IMR-90 (cell line): ENCODE measurements around the gene SPOCK3. TPM values are rescaled to one million over a fixed set of nuclear protein-coding genes. Genes with fewer than 3 reads are reported as not detected.

Experiments
- ATAC-seq: fragments of 200-7000 bp; cut with Tn5 transposase; 2 replicates; pipeline ENCODE4 v1.9.1; 2020; ENCODE audit warnings: low read depth, mild to moderate bottlenecking, moderate library complexity
- BruUV-seq: library from RNA; stranded (reverse); fragments of 400-500 nt; replicated peaks from 2 replicates; lab custom pipeline; 2021; lab: Mats Ljungman, UMichigan
- CTCF ChIA-PET: fragments of 300-600 bp; formaldehyde crosslinking; extraction: SDS; loops from one replicate; lab custom pipeline; 2021; ENCODE audit warnings: antibody characterized with exemption; lab: Yijun Ruan, JAX
- POLR2A ChIA-PET: fragments of 300-600 bp; sonication (Branson Sonifier 250); formaldehyde crosslinking; loops from one replicate; lab custom pipeline; 2022; ENCODE audit warnings: antibody characterized with exemption; ENCODE audit not compliant: unreplicated experiment; lab: Charles Lee
- DNase-seq: peaks from one replicate; pipeline ENCODE4 v3.0.0; 2013
- H2AFZ ChIP-seq: replicated peaks from 2 replicates; pipeline ENCODE3; 2013; ENCODE audit warnings: low read length, mild to moderate bottlenecking; ENCODE audit not compliant: poor library complexity
- H2AK5ac ChIP-seq: 2 replicates; pipeline ENCODE4 v1.6.1; 2013; ENCODE audit warnings: low read depth, low read length, inconsistent platforms
- H2AK9ac ChIP-seq: replicated peaks from 2 replicates; pipeline ENCODE3; 2013; ENCODE audit warnings: mild to moderate bottlenecking, low read depth, low read length, moderate library complexity; ENCODE audit not compliant: poor library complexity
- H2BK120ac ChIP-seq: 2 replicates; pipeline ENCODE4 v1.6.1; 2013; ENCODE audit warnings: low read depth, low read length, inconsistent platforms
- H2BK15ac ChIP-seq: 3 replicates; pipeline ENCODE4 v1.6.1; 2013; ENCODE audit warnings: low read depth, low read length, inconsistent platforms
- H2BK20ac ChIP-seq: 2 replicates; pipeline ENCODE4 v1.6.1; 2013; ENCODE audit warnings: low read depth, mild to moderate bottlenecking, inconsistent platforms, low read length, moderate library complexity
- H2BK5ac ChIP-seq: 2 replicates; pipeline ENCODE4 v1.6.1; 2013; ENCODE audit warnings: mild to moderate bottlenecking, low read depth, low read length, inconsistent platforms; ENCODE audit not compliant: poor library complexity, severe bottlenecking
- H3K14ac ChIP-seq: replicated peaks from 2 replicates; pipeline ENCODE4 v1.6.1; 2013; ENCODE audit warnings: low read depth, low read length, inconsistent platforms
- H3K18ac ChIP-seq: 2 replicates; pipeline ENCODE4 v1.6.1; 2013; ENCODE audit warnings: low read depth, low read length, control low read depth
- H3K23ac ChIP-seq: 2 replicates; pipeline ENCODE4 v1.6.1; 2013; ENCODE audit warnings: low read depth, low read length, inconsistent platforms
- H3K27ac ChIP-seq: 2 replicates; pipeline ENCODE4 v1.5.1; 2013; ENCODE audit warnings: mild to moderate bottlenecking, control low read depth, low read length; ENCODE audit not compliant: insufficient read depth
- H3K27me3 ChIP-seq: 2 replicates; pipeline ENCODE4 v1.6.1; 2013; ENCODE audit warnings: low read length; ENCODE audit not compliant: control insufficient read depth, insufficient read depth
- H3K36me3 ChIP-seq: 2 replicates; pipeline ENCODE4 v1.6.1; 2013; ENCODE audit warnings: low read length, mixed read lengths; ENCODE audit not compliant: control insufficient read depth, insufficient read depth
- H3K4ac ChIP-seq: 2 replicates; pipeline ENCODE4 v1.6.1; 2013; ENCODE audit warnings: low read depth, low read length, inconsistent platforms
- H3K4me1 ChIP-seq: 2 replicates; pipeline ENCODE4 v1.6.1; 2013; ENCODE audit warnings: low read length, mixed read lengths; ENCODE audit not compliant: control insufficient read depth, insufficient read depth
- H3K4me2 ChIP-seq: 2 replicates; pipeline ENCODE4 v1.6.1; 2013; ENCODE audit warnings: low read depth, mild to moderate bottlenecking, control low read depth, low read length, moderate library complexity
- H3K4me3 ChIP-seq: 2 replicates; pipeline ENCODE4 v1.5.1; 2013; ENCODE audit warnings: low read depth, mild to moderate bottlenecking, control low read depth, low read length, moderate library complexity; ENCODE audit not compliant: insufficient read depth
- H3K56ac ChIP-seq: 2 replicates; pipeline ENCODE4 v1.6.1; 2013; ENCODE audit warnings: low read length, inconsistent platforms; ENCODE audit not compliant: insufficient read depth; ENCODE audit errors: extremely low read depth
- H3K79me1 ChIP-seq, 2 experiments: 2 replicates each; pipeline ENCODE4 v1.6.1; 2013; ENCODE audit warnings: low read length in 2 of 2, inconsistent platforms in 1 of 2, low read depth in 1 of 2
- H3K9ac ChIP-seq: 2 replicates; pipeline ENCODE4 v1.6.1; 2013; ENCODE audit warnings: low read depth, low read length, control low read depth
- H3K9me1 ChIP-seq: 2 replicates; pipeline ENCODE4 v1.6.1; 2013; ENCODE audit warnings: low read length, inconsistent platforms; ENCODE audit not compliant: insufficient read depth
- H3K9me3 ChIP-seq: 2 replicates; pipeline ENCODE4 v1.6.1; 2013; ENCODE audit warnings: low read length; ENCODE audit not compliant: control insufficient read depth, insufficient read depth
- H4K20me1 ChIP-seq: 2 replicates; pipeline ENCODE4 v1.6.1; 2013; ENCODE audit warnings: low read length, inconsistent platforms; ENCODE audit not compliant: insufficient read depth
- H4K5ac ChIP-seq: 2 replicates; pipeline ENCODE4 v1.6.1; 2013; ENCODE audit warnings: mild to moderate bottlenecking, low read depth, low read length, control low read depth
- H4K8ac ChIP-seq, 2 experiments: 2 replicates each; pipeline ENCODE4 v1.6.1; 2013; ENCODE audit warnings: low read depth in 2 of 2, low read length in 2 of 2, control low read depth in 1 of 2, inconsistent platforms in 1 of 2
- H4K91ac ChIP-seq: 2 replicates; pipeline ENCODE4 v1.6.1; 2013; ENCODE audit warnings: low read depth, low read length, inconsistent platforms; ENCODE audit not compliant: insufficient read depth
- CEBPB ChIP-seq: IDR thresholded peaks from 2 replicates; pipeline ENCODE4 v1.6.1; 2012; ENCODE audit warnings: low read depth, low read length, improper control_type of control experiment
- CTCF ChIP-seq: conservative IDR thresholded peaks from 2 replicates; pipeline ENCODE4 v1.5.1; 2012; ENCODE audit warnings: mild to moderate bottlenecking, low read depth, low read length, improper control_type of control experiment
- ELK1 ChIP-seq: fragments of 150-350 bp; IDR thresholded peaks from 2 replicates; pipeline ENCODE4 v1.6.1; 2016; ENCODE audit warnings: low read depth, mild to moderate bottlenecking, low read length, moderate library complexity, borderline replicate concordance
- MXI1 ChIP-seq: IDR thresholded peaks from 2 replicates; pipeline ENCODE4 v1.6.1; 2012; ENCODE audit warnings: low read depth, mild to moderate bottlenecking, low read length, moderate library complexity, borderline replicate concordance
- POLR2A ChIP-seq: IDR thresholded peaks from 2 replicates; pipeline ENCODE4 v1.6.1; 2012; ENCODE audit warnings: mild to moderate bottlenecking, low read depth, low read length
- RAD21 ChIP-seq: IDR thresholded peaks from 2 replicates; pipeline ENCODE4 v1.6.1; 2012; ENCODE audit warnings: low read length, improper control_type of control experiment
- RFX5 ChIP-seq: IDR thresholded peaks from 2 replicates; pipeline ENCODE4 v1.8.0; 2012; ENCODE audit warnings: low read depth, mild to moderate bottlenecking, low read length, moderate library complexity
- WGBS, 2 experiments: methylation state at CpG; one replicate each; pipeline versions ENCODE4 v1.1.5 to v1.1.7; 2013; ENCODE audit warnings: missing lambda C conversion rate in 2 of 2; ENCODE audit not compliant: insufficient read length in 1 of 2; ENCODE audit errors: extremely low coverage in 2 of 2; 5-methylcytosine and 5-hydroxymethylcytosine counted together
- dilution Hi-C: fragments of 300-500 bp; cut with HindIII; formaldehyde crosslinking; loops from one replicate; pipeline ENCODE4 v1.14.3; 2018; ENCODE audit warnings: low sequenced_read_pairs; ENCODE audit not compliant: unreplicated experiment
- in situ Hi-C: fragments of 300-500 bp; cut with MboI; formaldehyde crosslinking; loops from 3 replicates; pipeline ENCODE4 v1.14.3; 2019; ENCODE audit warnings: low sequenced_read_pairs, inconsistent platforms, mixed read lengths
- intact Hi-C: fragments of 100-400 bp; cut with micrococcal nuclease; formaldehyde crosslinking; loops from 2 replicates; pipeline ENCODE4 v1.10.0; 2022
- polyA plus RNA-seq, 3 experiments: library from polyadenylated mRNA; depleted of rRNA; stranded (reverse); fragments of >200 nt; gene quantifications; 2 replicates each; pipeline ENCODE4 v1.2.3, GENCODE V29; 2012; ENCODE audit warnings: low replicate concordance in 1 of 3
- total RNA-seq: library from RNA; depleted of rRNA; stranded (reverse); fragments of >200 nt; gene quantifications from 2 replicates; pipeline ENCODE4 v1.2.3, GENCODE V29; 2012

The SPOCK3 gene
- total and polyA plus RNA-seq, 2 of the 4 experiments (the other 2 are of a cell fraction), result not detected

GRCh38 chr4:166896254-166896653, 338.0 kb downstream of the SPOCK3 start:
- Histone ChIP-seq H4K20me1 (no peaks in the 10 kb centered on the region), H2AK9ac (no peak overlapping the region), H3K9me1 (no peaks in the 10 kb centered on the region), H3K23ac (no peak overlapping the region), H3K9ac (no peak overlapping the region), H3K4me2 (no peak overlapping the region), H3K36me3 (no peaks in the 10 kb centered on the region), H2AK5ac (no peak overlapping the region), H2BK5ac (no peak overlapping the region), H3K27ac (no peak overlapping the region), H4K8ac (no peak overlapping the region), H2BK15ac (no peak overlapping the region), H3K4me3 (no peak overlapping the region), H4K91ac (no peak overlapping the region), H4K5ac (no peak overlapping the region), H3K27me3 (no peaks in the 10 kb centered on the region), H3K4ac (no peak overlapping the region), H2BK120ac (no peak overlapping the region), H3K56ac (no peak overlapping the region), H3K4me1 (no peaks in the 10 kb centered on the region), H3K79me1 (no peaks in the 10 kb centered on the region), H2AFZ (no peak overlapping the region), H2BK20ac (no peak overlapping the region), H3K9me3 (peaks cover 10% of the 10 kb centered on the region), H3K18ac (no peak overlapping the region), H3K14ac (no peak overlapping the region)
- in situ Hi-C loops (no loop called here), intact Hi-C loops (no loop called here), dilution Hi-C loops (no loop called here)
- WGBS, 2 experiments, result no CpG with 5 or more reads among the region's 3 CpGs
- no TSS peak for BruUV-seq
- no peak for TF ChIP-seq POLR2A
- TF ChIP-seq ELK1, result no peak
- TF ChIP-seq RAD21, result no peak
- no peak for TF ChIP-seq CTCF
- no peak for TF ChIP-seq MXI1
- TF ChIP-seq RFX5, result no peak
- no peak for TF ChIP-seq CEBPB
- ATAC-seq (no peak), DNase-seq (no peak)
- POLR2A ChIA-PET, result no interaction called here
- CTCF ChIA-PET, result no interaction called here
